ENCODE measurements around the gene SF3B2.
A peak's percentile ranks its signal among the peaks of the same experiment; 100 is the strongest.

Gene SF3B2

GRCh38 chr11:66051371-66051765 lies 796 bp upstream of the SF3B2 start:
- DNase-seq: no peak

- no peak for DNase-seq
Measured at GRCh38 chr11:66052664-66052982, 459 bp downstream of the SF3B2 start.

DNA sequence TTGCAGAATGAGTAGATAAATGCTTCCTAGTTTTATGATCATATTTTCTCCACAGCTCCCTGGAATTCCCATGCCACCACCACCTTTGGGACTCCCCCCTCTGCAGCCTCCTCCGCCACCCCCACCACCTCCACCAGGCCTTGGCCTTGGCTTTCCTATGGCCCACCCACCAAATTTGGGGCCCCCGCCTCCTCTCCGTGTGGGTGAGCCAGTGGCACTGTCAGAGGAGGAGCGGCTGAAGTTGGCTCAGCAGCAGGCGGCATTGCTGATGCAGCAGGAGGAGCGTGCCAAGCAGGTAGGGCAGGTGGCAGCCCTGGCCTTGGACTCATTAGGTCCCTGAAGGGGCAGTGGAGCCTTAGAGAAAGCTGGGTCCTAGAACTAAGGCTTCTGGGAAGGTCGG lies 2.9 kb downstream of the SF3B2 start:
- DNase-seq: no peak

DNA sequence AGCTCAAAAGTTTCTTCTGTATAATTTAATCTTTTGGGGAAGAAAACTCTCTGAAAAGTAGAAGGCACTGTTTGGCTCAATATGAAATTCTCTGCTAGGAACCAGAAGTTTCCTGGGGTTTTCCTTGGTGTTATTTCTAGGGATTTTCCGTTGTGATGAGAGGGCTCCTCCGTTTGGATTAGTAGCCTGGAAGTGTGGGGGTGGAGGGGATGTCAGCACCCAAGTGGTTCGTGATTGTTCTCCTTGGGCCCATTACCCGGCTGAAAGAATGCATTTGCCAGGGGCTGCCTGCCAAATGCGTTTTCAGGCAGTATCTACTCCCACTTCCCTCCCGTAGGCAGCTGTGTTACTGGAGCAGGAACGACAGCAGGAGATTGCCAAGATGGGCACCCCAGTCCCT lies 4.3 kb downstream of the SF3B2 start:
- DNase-seq: no peak

DNA sequence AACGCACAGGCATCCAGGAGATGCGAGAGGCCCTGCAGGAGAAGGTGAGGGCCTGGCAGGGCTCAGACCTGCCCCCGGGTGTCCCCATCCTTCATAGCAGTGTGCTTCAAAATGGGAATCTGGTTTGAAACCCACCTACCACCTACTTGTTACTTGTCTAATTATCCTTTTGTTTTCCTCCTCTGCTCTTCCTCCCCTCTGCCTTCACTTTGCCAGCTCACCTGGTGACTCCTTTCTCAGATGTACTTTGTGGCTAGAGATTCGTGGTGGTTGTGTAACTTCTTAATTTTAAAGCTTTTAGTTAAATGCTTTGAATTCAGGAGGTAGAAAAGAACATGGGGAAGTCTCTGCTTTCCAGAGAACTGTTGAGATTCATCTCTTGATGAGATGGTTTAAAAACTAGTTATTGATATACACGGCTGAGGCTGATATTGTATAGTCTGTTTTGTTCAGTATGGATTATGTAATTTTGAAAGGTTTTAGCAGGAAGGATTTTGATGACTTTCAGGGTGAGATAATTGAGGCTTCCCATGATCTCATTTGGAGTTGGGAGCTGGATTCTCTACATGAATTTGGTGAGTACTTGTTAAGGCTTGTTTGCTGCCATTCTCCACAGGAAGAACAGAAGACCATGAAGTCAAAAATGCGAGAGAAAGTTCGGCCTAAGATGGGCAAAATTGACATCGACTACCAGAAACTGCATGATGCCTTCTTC lies 8.0 kb downstream of the SF3B2 start:
- DNase-seq: no peak

- DNase-seq: no peak
Measured at GRCh38 chr11:66061268-66061667, 9.1 kb downstream of the SF3B2 start.

DNA sequence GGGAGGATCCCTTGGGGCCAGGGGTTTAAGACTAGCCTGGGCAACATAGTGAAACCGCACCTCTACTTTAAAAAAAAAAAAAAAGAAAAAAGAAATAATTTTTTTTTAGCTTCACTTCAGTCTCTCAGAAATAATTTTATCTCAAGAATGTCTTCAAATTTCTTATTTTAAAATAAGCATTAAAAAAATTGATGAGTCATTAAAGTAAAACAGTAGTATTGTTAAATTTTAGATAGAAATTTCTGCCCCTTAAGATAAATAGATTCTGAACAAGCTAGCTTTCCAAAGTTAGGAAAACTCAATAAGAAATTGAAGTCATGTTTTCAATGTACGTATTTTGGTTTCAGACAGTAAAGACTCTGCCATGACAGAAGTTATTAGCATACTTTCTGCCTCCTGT lies 10.2 kb downstream of the SF3B2 start:
- DNase-seq: no peak

- DNase-seq: no peak
Measured at GRCh38 chr11:66063900-66064299, 11.7 kb downstream of the SF3B2 start.

DNA sequence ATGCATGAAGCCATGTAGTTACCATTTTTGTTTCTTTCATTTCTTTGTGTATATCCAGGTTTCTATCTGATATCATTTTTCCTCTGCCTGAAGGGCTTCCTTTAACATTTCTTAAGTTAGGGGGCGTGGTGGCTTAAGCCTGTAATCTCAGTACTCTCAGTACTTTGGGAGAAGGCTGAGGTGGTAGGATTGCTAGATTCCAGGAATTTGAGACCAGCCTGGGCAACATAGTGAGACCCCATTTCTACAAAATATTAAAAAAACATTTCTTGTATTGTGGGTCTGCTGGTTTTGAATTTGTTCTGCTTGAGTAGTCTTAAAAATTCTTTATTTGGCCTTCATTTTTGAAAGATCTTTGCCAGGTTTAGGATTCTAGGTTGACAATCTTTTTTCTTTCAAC lies 12.4 kb downstream of the SF3B2 start:
- DNase-seq: no peak

GRCh38 chr11:66066751-66067150 lies 14.6 kb downstream of the SF3B2 start:
- no peak for DNase-seq

DNA sequence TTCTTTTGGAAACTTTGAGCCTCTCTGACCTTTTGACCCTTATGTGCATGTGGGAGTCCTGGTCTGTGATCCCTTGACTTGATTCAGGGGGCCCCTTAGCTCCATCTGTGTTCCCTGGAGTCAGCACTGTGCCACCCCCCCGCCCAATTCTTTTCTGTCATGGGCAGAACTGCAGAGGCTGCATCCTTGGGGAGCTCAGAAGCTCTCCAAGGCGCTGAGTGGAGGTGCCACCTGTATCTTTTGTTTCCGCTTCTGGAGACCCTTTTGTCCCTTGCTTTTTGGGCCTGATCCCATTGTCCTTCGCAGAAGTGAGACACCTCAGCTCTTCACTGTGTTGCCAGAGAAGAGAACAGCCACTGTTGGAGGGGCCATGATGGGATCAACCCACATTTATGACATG lies 15.5 kb downstream of the SF3B2 start:
- no peak for DNase-seq

GRCh38 chr11:66068154-66068821 lies 16.1 kb downstream of the SF3B2 start:
- peak; percentile 72 for DNase-seq

DNA sequence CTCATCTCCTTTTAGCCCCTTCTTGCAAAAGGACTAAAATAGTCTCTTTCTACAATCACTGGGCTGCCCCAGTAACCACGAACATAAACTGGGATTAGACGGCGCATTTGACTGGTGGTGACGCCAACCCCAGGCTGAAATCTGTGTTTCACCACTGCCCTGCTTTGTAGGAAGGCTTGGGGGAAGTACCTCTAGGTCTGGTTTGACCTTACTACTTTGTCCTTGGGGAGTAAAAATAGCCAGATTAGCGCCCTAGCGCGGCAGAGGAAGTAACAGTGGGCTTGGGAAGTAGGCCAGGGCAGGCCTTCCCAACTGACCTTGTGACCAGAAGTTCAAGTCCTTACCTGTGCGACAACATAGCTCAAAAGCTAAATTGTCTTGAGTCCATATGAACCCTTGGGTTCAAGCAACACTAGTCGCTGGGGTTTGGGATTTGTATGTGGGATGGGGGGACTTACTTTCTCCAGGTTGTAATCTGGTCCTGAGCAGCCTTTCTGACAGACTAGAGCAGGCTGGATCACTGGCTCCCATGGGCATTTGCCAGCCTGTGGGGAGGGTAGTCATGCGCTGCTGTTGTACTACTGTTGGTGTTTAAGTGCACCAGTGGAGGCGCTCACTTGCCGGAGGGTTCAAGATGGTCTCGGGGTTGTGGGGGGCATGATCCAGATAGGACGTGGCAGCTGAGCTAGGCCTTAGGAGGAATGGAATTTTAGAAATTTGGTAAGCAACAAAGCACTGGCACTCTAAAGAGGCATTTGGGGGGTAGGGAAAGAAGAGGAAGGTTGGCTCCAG lies 17.0 kb downstream of the SF3B2 start:
- DNase-seq: peak; percentile 45

DNA sequence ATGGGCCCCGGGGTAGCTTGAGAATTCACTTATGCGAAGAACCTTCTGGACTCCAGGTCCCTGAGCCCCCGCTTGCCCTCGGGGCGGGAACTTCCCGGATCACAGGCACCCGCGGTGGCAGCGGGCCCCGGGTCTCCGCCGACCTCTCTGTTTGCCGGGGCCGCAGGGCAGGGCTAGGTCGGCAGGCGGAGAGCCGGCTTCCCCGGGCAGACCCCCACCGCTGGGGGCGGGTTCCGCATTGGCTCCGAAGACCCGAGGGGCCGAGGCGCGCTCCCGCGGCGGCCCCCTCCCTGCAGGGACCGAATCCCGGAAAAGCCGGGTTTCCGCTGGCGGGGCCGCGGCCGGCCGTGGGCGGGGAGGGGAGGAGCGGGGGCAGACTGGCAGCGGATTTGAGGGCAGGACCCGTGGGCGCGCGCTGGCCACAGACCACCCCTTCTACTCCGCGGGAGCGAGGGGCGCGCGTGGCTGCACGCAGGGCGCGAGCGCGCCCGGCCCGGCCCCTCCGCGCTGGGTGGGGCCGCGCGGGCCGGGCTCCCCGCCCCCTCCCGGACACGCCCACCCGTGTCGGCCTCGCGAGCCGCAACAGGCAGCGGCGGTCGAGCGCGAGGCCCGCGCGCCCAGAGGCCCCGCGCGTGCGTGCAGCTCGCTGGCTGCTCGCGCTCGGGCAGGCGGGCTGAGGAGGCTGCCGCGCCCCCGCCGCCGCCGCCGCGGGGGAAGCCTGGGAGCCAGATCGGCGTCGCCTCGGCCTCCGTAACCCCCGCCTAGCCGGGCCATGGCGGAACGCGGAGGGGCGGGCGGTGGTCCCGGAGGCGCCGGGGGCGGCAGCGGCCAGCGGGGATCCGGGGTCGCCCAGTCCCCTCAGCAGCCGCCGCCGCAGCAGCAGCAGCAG lies 17.8 kb downstream of the SF3B2 start, which contains the start of gene PACS1:
PACS1 (plus strand) TSS at position 558 of the 889 bp plus-strand sequence; CDS start at position 773, 215 bp downstream.
- DNase-seq: peak; percentile 74

- DNase-seq: no peak
Measured at GRCh38 chr11:66070604-66071380, 18.6 kb downstream of the SF3B2 start.

DNA sequence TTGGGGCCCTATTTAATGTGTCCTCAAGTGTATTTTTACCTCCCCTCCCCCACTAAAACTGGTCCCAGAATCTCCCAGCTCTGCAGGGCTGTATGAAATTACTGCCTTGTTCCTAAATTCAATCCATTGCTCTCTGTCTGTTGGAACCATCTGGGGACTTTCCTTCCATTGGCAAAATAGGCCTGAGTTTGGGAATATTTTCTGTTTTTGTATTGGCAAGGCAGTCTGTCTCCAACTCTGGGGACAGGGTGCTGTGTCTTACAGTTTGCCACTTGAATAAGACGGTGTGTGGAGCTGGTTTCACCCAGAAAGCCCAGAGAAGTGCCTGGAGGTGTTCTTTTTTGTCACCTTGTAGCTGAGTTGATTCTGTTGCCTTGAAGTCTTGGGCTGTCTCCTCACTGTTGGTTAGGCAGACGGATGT lies 19.2 kb downstream of the SF3B2 start:
- DNase-seq: no peak

DNA sequence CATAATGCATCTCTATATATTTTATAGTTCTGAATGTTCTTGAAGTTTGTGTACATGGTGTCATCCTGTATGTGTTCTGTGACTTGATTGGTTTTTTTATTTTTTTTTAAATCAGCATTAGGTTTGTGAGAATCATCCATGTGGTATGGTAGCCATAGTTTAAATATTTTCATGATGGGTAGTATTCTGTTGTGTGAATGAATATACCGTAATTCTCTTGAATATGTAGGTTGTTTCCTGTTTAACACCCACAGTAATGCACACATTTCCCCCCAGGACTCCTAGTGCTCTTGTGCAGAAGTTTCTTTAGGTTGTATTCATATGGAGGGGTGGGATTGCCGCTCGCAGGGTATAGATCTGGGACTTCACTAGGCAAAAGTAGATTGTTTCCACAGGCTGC lies 19.9 kb downstream of the SF3B2 start:
- no peak for DNase-seq

GRCh38 chr11:66072518-66072917 lies 20.4 kb downstream of the SF3B2 start:
- no peak for DNase-seq

GRCh38 chr11:66073669-66074068 lies 21.5 kb downstream of the SF3B2 start:
- no peak for DNase-seq

- no peak for DNase-seq
Measured at GRCh38 chr11:66075273-66075672, 23.1 kb downstream of the SF3B2 start.

DNA sequence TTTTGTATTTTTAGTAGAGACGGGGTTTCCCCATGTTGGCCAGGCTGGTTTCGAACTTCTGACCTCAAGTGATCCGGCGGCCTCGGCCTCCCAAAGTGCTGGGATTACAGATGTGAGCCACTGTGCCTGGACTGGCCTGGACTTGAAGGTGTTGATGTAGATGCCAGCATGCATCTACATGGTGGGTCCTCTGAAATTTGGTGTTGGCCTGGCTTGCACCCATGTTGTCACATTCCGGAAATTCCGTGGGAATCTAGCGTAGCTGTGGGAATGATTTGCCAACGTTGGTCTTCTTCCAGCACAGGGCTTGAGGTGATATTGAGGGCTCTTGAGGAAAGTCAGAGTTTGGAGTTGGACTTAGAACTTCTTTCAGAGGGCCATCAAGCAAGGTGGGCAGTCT lies 24.4 kb downstream of the SF3B2 start:
- DNase-seq: no peak

DNA sequence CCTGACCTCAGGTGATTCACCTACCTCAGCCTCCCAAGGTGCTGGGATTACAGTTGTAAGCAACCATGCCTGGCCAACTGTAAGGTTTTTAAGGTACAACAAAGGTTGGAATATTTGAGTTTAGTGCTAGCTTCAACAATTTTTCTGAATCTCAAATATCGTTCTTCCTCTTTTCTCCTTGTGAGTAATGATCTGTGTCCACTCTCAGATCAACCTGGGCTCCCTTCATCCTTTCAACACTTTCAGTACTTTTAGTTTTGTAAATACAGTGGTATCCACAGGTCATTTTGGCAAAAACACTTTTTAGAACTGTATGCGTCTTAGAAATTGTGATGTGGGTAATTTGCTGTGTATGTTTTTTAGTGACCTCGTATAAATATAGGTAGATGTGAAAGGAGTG lies 25.8 kb downstream of the SF3B2 start:
- DNase-seq: no peak

Data from activated CD4-positive, CD25-positive, alpha-beta regulatory T cell treated with anti-CD3 and anti-CD28 coated beads, Interleukin-2, amount 50 U/mL, for 72 hours (primary cell).